HG03342 (cell line): Measurements from ENCODE around the gene MYADML2.
A peak's percentile ranks its signal among the peaks of the same experiment; 100 is the strongest.

ENCODE experiments used
- ATAC-seq: cut with Tn5 transposase; IDR thresholded peaks from one replicate; pipeline ENCODE4 v1.9.1; 2021; ENCODE audit warnings: mild to moderate bottlenecking, moderate library complexity; ENCODE audit not compliant: unreplicated experiment

Gene MYADML2

GRCh38 chr17:81978524-81979298, 31.7 kb upstream of the MYADML2 start:
- ATAC-seq: no peak

- ATAC-seq: peak; percentile 73
Measured at GRCh38 chr17:81977211-81977808, 30.3 kb upstream of the MYADML2 start, which contains the start of gene ASPSCR1. Gene ASPSCR1, plus strand, starts transcription at chr17:81977629. Its CDS starts 18 bp downstream, at chr17:81977647.

GRCh38 chr17:81976332-81977210, 29.5 kb upstream of the MYADML2 start:
- ATAC-seq: peak; percentile 11

GRCh38 chr17:81973432-81973831, 26.4 kb upstream of the MYADML2 start:
- no peak for ATAC-seq

- ATAC-seq: no peak
Measured at GRCh38 chr17:81968850-81969812, 22.1 kb upstream of the MYADML2 start.

- no peak for ATAC-seq
Measured at GRCh38 chr17:81968396-81968745, 21.3 kb upstream of the MYADML2 start.

- ATAC-seq: peak; percentile 51
Measured at GRCh38 chr17:81967533-81968395, 20.7 kb upstream of the MYADML2 start.

GRCh38 chr17:81967244-81967532, 20.2 kb upstream of the MYADML2 start:
- no peak for ATAC-seq

GRCh38 chr17:81966343-81967243, 19.6 kb upstream of the MYADML2 start:
- ATAC-seq: no peak

GRCh38 chr17:81964081-81964849, 17.2 kb upstream of the MYADML2 start:
- ATAC-seq: no peak

GRCh38 chr17:81962499-81963441, 15.7 kb upstream of the MYADML2 start:
- no peak for ATAC-seq

- no peak for ATAC-seq
Measured at GRCh38 chr17:81961521-81962498, 14.8 kb upstream of the MYADML2 start.

GRCh38 chr17:81961087-81961511, 14.1 kb upstream of the MYADML2 start, which contains the start of gene NOTUM:
Gene NOTUM, minus strand, starts transcription at chr17:81961187. Its CDS starts 278 bp downstream, at chr17:81960909.
- no peak for ATAC-seq

- no peak for ATAC-seq
Measured at GRCh38 chr17:81960130-81960958, 13.3 kb upstream of the MYADML2 start.
